SK-N-SH (cell line): ENCODE measurements around the gene NRP2. TPM values are rescaled to one million over a fixed set of nuclear protein-coding genes. Genes with fewer than 3 reads are reported as not detected.

Experiments
- CTCF ChIA-PET: fragments of 300-600, 350-600 bp; formaldehyde crosslinking; extraction: SDS; loops from one replicate; lab custom pipeline; 2021; lab: Yijun Ruan, JAX
- POLR2A ChIA-PET: fragments of 350-600 bp; sonication (Branson Sonifier 250); formaldehyde crosslinking; extraction: SDS; loops from one replicate; lab custom pipeline; 2020; ENCODE audit warnings: antibody characterized with exemption, inconsistent platforms; lab: Yijun Ruan, JAX
- DNase-seq: peaks from one replicate; pipeline ENCODE4 v3.0.0; 2012
- H2AFZ ChIP-seq: fragments of 200-600 bp; sonication (generic); 2 replicates; pipeline ENCODE4 v1.8.1; 2016; ENCODE audit warnings: antibody characterized with exemption, mild to moderate bottlenecking, low read depth
- H3F3A ChIP-seq: fragments of 200-600 bp; sonication (generic); replicated peaks from 2 replicates; pipeline ENCODE3; 2016; ENCODE audit warnings: antibody characterized with exemption, mild to moderate bottlenecking; ENCODE audit not compliant: insufficient read depth
- H3K27ac ChIP-seq, 2 experiments: fragments of 200-500 bp in 1 of 2; fragments of 200-600 bp in 1 of 2; sonication (Bioruptor generic) in 1 of 2; sonication (generic), shearing (Covaris generic) in 1 of 2; 2 replicates each; pipeline versions ENCODE4 v1.5.1 to v1.6.1; 2014 to 2016; ENCODE audit warnings: low read depth in 2 of 2, inconsistent platforms in 1 of 2, low read length in 1 of 2, mild to moderate bottlenecking in 1 of 2, mixed read lengths in 1 of 2
- H3K27me3 ChIP-seq: fragments of 200-600 bp; sonication (generic), shearing (Covaris generic); 2 replicates; pipeline ENCODE4 v1.6.1; 2016; ENCODE audit warnings: mixed run types; ENCODE audit not compliant: insufficient read depth
- H3K36me3 ChIP-seq, 2 experiments: fragments of 200-500 bp in 1 of 2; fragments of 200-600 bp in 1 of 2; sonication (Bioruptor generic) in 1 of 2; sonication (generic) in 1 of 2; replicated peaks in 1 of 2; 2 replicates each; pipeline versions ENCODE3 to v1.5.1; 2014 to 2016; ENCODE audit warnings: low read length in 1 of 2, mild to moderate bottlenecking in 1 of 2; ENCODE audit not compliant: insufficient read depth in 2 of 2, control insufficient read depth in 1 of 2
- H3K4me1 ChIP-seq, 2 experiments: fragments of 200-500 bp in 1 of 2; fragments of 200-600 bp in 1 of 2; sonication (Bioruptor generic) in 1 of 2; sonication (generic), shearing (Covaris generic) in 1 of 2; 2 replicates each; pipeline versions ENCODE4 v1.5.1 to v1.6.1; 2014 to 2016; ENCODE audit warnings: low read depth in 1 of 2, low read length in 1 of 2, mixed run types in 1 of 2; ENCODE audit not compliant: insufficient read depth in 2 of 2, control insufficient read depth in 1 of 2
- H3K4me2 ChIP-seq: fragments of 200-600 bp; sonication (generic), shearing (Covaris generic); 2 replicates; pipeline ENCODE4 v1.6.1; 2017; ENCODE audit warnings: mixed run types
- H3K4me3 ChIP-seq, 2 experiments: fragments of 200-500 bp in 1 of 2; fragments of 200-600 bp in 1 of 2; sonication (Bioruptor generic) in 1 of 2; sonication (generic), shearing (Covaris generic) in 1 of 2; 2 replicates each; pipeline versions ENCODE4 v1.5.1 to v1.8.1; 2014 to 2016; ENCODE audit warnings: low read depth in 2 of 2, inconsistent platforms in 1 of 2, low read length in 1 of 2, mild to moderate bottlenecking in 1 of 2, mixed read lengths in 1 of 2, moderate library complexity in 1 of 2
- H3K79me2 ChIP-seq: fragments of 200-600 bp; sonication (generic); 2 replicates; pipeline ENCODE4 v1.8.1; 2017; ENCODE audit warnings: mild to moderate bottlenecking; ENCODE audit not compliant: insufficient read depth
- H3K9ac ChIP-seq: fragments of 200-600 bp; sonication (generic); 2 replicates; pipeline ENCODE4 v1.6.1; 2017; ENCODE audit warnings: mixed run types
- H3K9me2 ChIP-seq: fragments of 200-600 bp; sonication (generic); 2 replicates; pipeline ENCODE4 v1.6.1; 2017; ENCODE audit warnings: mixed run types
- H3K9me3 ChIP-seq: fragments of 200-600 bp; sonication (generic); 2 replicates; pipeline ENCODE4 v1.6.1; 2017; ENCODE audit warnings: mixed run types, mild to moderate bottlenecking, moderate library complexity
- H4K20me1 ChIP-seq: fragments of 200-600 bp; sonication (generic); 2 replicates; pipeline ENCODE4 v1.6.1; 2017; ENCODE audit warnings: mild to moderate bottlenecking, mixed run types; ENCODE audit not compliant: insufficient read depth
- ELF1 ChIP-seq: IDR thresholded peaks from 2 replicates; pipeline ENCODE4 v1.4.0; 2012
- GABPA ChIP-seq: IDR thresholded peaks from 2 replicates; pipeline ENCODE4 v1.4.0; 2012; ENCODE audit warnings: low read depth, mild to moderate bottlenecking
- JUND ChIP-seq: IDR thresholded peaks from 2 replicates; pipeline ENCODE4 v1.4.0; 2012
- MXI1 ChIP-seq: IDR thresholded peaks from 2 replicates; pipeline ENCODE4 v1.6.1; 2012; ENCODE audit warnings: mild to moderate bottlenecking, low read depth, low read length, improper control_type of control experiment
- NFIC ChIP-seq: IDR thresholded peaks from 2 replicates; pipeline ENCODE4 v1.4.0; 2012; ENCODE audit warnings: borderline replicate concordance
- RCOR1 ChIP-seq: fragments of 150-350 bp; IDR thresholded peaks from 2 replicates; pipeline ENCODE4 v1.6.1; 2017; ENCODE audit warnings: antibody characterized with exemption, low read length
- SIN3A ChIP-seq: IDR thresholded peaks from 2 replicates; pipeline ENCODE4 v1.6.1; 2012; ENCODE audit warnings: low read depth, mild to moderate bottlenecking, low read length, moderate library complexity, borderline replicate concordance
- TCF12 ChIP-seq: IDR thresholded peaks from 2 replicates; pipeline ENCODE4 v1.4.0; 2012
- WGBS: methylation state at CpG from one replicate; pipeline ENCODE4 v1.1.6; 2017; ENCODE audit warnings: low lambda C conversion rate; 5-methylcytosine and 5-hydroxymethylcytosine counted together
- polyA plus RNA-seq, 3 experiments: library from polyadenylated mRNA; depleted of rRNA; stranded (reverse); fragments of >200 nt; gene quantifications; 2 replicates each; pipeline ENCODE4 v1.2.3, GENCODE V29; 2012
- TF ChIP-seq, protein P1 (sequence below): fragments of 150-350 bp; IDR thresholded peaks from 2 replicates; pipeline ENCODE4 v1.6.1; 2016; ENCODE audit warnings: mild to moderate bottlenecking, low read depth, low read length
- TF ChIP-seq, protein P2 (sequence below): IDR thresholded peaks from 2 replicates; pipeline ENCODE4; 2012
- TF ChIP-seq, protein P3 (sequence below): IDR thresholded peaks from 2 replicates; pipeline ENCODE4 v1.4.0; 2012; ENCODE audit warnings: low read depth, borderline replicate concordance

The NRP2 gene
- polyA plus RNA-seq, 1 of the 3 experiments (the other 2 are of a cell fraction), result 68.8 TPM

DNA sequence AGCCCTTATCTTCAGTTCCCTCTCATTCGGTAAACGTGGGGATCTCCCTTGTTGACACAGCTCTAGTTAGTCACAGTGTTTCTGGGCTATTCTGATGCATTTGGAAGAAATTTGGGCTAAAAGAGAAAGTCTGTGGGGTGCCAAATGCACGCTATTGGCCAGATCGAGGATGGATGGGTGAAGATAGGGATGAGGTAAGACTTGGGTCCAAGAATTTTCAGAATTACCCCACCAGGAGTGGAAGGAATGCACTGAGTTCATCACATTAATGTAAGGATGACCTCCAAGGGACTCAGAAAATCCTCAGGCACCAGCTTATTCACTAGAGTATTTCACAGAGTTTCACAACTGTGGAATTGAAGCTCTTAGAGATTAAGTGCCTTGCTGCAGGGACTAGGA, 49.3 kb downstream of the NRP2 start (continued):
- TF ChIP-seq JUND (peak; percentile 48), NFIC (peak; percentile 53; the same call in 1 of the 2 replicates), ELF1 (no peak), TCF12 (peak; percentile 67)
- TF ChIP-seq, protein P1, sequence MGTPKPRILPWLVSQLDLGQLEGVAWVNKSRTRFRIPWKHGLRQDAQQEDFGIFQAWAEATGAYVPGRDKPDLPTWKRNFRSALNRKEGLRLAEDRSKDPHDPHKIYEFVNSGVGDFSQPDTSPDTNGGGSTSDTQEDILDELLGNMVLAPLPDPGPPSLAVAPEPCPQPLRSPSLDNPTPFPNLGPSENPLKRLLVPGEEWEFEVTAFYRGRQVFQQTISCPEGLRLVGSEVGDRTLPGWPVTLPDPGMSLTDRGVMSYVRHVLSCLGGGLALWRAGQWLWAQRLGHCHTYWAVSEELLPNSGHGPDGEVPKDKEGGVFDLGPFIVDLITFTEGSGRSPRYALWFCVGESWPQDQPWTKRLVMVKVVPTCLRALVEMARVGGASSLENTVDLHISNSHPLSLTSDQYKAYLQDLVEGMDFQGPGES, result no peak
- TF ChIP-seq, protein P2, sequence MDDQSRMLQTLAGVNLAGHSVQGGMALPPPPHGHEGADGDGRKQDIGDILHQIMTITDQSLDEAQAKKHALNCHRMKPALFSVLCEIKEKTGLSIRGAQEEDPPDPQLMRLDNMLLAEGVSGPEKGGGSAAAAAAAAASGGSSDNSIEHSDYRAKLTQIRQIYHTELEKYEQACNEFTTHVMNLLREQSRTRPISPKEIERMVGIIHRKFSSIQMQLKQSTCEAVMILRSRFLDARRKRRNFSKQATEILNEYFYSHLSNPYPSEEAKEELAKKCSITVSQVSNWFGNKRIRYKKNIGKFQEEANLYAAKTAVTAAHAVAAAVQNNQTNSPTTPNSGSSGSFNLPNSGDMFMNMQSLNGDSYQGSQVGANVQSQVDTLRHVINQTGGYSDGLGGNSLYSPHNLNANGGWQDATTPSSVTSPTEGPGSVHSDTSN, result peak; percentile 59; the same call in 1 of the 2 replicates
- TF ChIP-seq, protein P3, sequence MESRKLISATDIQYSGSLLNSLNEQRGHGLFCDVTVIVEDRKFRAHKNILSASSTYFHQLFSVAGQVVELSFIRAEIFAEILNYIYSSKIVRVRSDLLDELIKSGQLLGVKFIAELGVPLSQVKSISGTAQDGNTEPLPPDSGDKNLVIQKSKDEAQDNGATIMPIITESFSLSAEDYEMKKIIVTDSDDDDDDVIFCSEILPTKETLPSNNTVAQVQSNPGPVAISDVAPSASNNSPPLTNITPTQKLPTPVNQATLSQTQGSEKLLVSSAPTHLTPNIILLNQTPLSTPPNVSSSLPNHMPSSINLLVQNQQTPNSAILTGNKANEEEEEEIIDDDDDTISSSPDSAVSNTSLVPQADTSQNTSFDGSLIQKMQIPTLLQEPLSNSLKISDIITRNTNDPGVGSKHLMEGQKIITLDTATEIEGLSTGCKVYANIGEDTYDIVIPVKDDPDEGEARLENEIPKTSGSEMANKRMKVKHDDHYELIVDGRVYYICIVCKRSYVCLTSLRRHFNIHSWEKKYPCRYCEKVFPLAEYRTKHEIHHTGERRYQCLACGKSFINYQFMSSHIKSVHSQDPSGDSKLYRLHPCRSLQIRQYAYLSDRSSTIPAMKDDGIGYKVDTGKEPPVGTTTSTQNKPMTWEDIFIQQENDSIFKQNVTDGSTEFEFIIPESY, result no peak
- TF ChIP-seq, all 33 proteins: peak for 9

DNA sequence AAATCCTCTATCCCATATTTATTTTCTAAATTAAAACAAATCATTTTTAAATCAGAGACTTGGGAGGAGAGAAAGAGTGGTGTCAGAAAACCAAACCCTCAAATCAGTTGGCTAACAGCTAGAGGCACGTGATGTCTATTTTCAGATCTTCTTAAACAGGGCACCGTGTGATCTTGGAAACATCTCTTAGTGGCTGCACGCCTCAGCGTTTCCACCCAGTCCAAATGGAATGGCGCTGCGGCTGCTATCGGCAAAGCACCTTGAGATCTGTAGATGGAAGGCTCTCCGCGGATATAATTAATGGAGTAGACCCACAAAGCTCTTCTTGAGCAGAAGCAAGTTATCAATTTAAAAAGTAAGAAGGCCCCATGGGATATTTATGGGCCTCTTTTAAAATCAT, 50.0 kb downstream of the NRP2 start:
- peak overlapping the region in 1 of 2 experiments; percentile 81; a peak in 2 of 4 replicates for H3K27ac ChIP-seq
- POLR2A ChIA-PET, result interaction anchor here (1.0 kb wide), 1 partner anchor 14 kb away, joined by 4 read pairs; no protein-coding TSS in a partner anchor
- H3K9me2 ChIP-seq, result no peaks in the 10 kb centered on the region
- TF ChIP-seq, protein P3, result no peak
- TF ChIP-seq, protein P2, result no peak
- TF ChIP-seq GABPA (no peak), RCOR1 (no peak), MXI1 (no peak), SIN3A (no peak)
- no peaks in the 10 kb centered on the region for H3K27me3 ChIP-seq
- H3K9me3 ChIP-seq, result no peaks in the 10 kb centered on the region
- H2AFZ ChIP-seq, result no peak overlapping the region
- H3K79me2 ChIP-seq, result no peaks in the 10 kb centered on the region
- no peak overlapping the region for H3K4me2 ChIP-seq
- peaks cover 38 to 39% of the 10 kb centered on the region in 2 experiments; a peak in 3 of 4 replicates for H3K4me1 ChIP-seq
- H3K36me3 ChIP-seq, result peaks cover 12 to 35% of the 10 kb centered on the region in 2 experiments
- peaks cover 14% of the 10 kb centered on the region for H3F3A ChIP-seq
- no peak overlapping the region for H3K9ac ChIP-seq
- CTCF ChIA-PET, result interaction anchor here (4.7 kb wide), 1 partner anchor 9 kb away, joined by 35 read pairs; no protein-coding TSS in a partner anchor
- no peak for DNase-seq
- 97% methylated on average over 9 of the region's 9 CpGs for WGBS
- H4K20me1 ChIP-seq, result no peaks in the 10 kb centered on the region
- no peak overlapping the region for H3K4me3 ChIP-seq
